ENCODE data around the gene CHAF1B. TPM values are rescaled to one million over a fixed set of nuclear protein-coding genes. Genes with fewer than 3 reads are reported as not detected.
"Not testable (repeated sequence)": the region's sequence is repeated elsewhere in the genome, so short reads cannot be mapped to it uniquely, and the experiment has no call there.

CHAF1B gene
- total RNA-seq, 1 donor from 2014 or later: 6.2 TPM

DNA sequence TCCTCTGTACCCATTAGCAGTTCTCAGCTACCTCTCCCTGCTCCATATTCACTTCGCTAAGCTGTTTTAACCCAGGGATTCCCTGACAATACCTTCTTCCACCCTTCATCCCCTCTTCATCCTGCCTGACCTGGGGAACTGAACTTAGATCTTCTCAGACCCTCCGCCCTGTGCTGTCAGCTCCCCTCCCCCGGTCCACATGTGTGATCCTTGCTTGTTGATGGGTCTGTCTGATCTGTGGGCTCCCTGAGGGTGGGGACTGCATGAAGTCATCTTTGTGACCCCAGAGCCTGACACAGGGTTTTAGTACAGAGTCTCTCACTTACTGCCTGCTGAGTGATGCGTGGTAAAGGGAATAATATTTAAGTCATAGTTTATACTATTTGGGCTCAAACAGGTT, 11.8 kb downstream of the CHAF1B start:
- Mint-ChIP-seq H3K27ac (no peak overlapping the region), H3K36me3 (ENCODE audit: low read depth) (peaks cover 17% of the 10 kb centered on the region), H3K27me3 (no peaks in the 10 kb centered on the region), H3K9me3 (peaks cover 3% of the 10 kb centered on the region), H3K4me1 (no peaks in the 10 kb centered on the region), H3K4me3 (no peak overlapping the region)
- ATAC-seq (ENCODE audit: low read depth) (no peak), DNase-seq (no peak)
- TF ChIP-seq, protein P1, sequence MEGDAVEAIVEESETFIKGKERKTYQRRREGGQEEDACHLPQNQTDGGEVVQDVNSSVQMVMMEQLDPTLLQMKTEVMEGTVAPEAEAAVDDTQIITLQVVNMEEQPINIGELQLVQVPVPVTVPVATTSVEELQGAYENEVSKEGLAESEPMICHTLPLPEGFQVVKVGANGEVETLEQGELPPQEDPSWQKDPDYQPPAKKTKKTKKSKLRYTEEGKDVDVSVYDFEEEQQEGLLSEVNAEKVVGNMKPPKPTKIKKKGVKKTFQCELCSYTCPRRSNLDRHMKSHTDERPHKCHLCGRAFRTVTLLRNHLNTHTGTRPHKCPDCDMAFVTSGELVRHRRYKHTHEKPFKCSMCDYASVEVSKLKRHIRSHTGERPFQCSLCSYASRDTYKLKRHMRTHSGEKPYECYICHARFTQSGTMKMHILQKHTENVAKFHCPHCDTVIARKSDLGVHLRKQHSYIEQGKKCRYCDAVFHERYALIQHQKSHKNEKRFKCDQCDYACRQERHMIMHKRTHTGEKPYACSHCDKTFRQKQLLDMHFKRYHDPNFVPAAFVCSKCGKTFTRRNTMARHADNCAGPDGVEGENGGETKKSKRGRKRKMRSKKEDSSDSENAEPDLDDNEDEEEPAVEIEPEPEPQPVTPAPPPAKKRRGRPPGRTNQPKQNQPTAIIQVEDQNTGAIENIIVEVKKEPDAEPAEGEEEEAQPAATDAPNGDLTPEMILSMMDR (IDR thresholded peaks at IDR 0.05): no peak
- POLR2A ChIA-PET: no interaction called here
- intact Hi-C loops (cut with micrococcal nuclease): no loop called here
- CTCF ChIA-PET: no interaction called here

DNA sequence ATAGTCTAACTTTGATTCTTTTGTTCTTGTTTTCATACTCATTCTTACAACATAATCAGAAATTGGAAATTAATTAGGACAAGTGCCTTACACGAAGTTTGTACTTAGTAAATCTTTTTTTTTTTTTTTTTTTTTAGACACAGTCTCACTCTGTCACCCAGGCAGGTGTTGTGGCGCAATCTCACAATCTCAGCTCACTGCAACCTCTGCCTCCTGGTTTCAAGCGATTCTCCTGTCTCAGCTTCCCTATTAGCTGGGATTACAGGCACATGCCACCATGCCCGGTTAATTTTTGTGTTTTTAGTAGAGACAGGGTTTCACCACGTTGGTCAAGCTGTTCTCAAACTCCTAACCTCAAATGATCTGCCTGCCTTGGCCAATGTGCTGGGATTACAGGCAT, 12.4 kb downstream of the CHAF1B start:
- POLR2A ChIA-PET: no interaction called here
- no peak overlapping the region for H3K4me3 Mint-ChIP-seq
- TF ChIP-seq, protein P1 (IDR thresholded peaks at IDR 0.05): no peak
- no peak for DNase-seq
- no peaks in the 10 kb centered on the region for H3K27me3 Mint-ChIP-seq
- peaks cover 3% of the 10 kb centered on the region for H3K9me3 Mint-ChIP-seq
- ATAC-seq (ENCODE audit: low read depth): no peak
- intact Hi-C loops (cut with micrococcal nuclease): no loop called here
- H3K36me3 Mint-ChIP-seq (ENCODE audit: low read depth): peaks cover 20% of the 10 kb centered on the region
- CTCF ChIA-PET: no interaction called here
- H3K27ac Mint-ChIP-seq: no peak overlapping the region
- H3K4me1 Mint-ChIP-seq: no peaks in the 10 kb centered on the region

DNA sequence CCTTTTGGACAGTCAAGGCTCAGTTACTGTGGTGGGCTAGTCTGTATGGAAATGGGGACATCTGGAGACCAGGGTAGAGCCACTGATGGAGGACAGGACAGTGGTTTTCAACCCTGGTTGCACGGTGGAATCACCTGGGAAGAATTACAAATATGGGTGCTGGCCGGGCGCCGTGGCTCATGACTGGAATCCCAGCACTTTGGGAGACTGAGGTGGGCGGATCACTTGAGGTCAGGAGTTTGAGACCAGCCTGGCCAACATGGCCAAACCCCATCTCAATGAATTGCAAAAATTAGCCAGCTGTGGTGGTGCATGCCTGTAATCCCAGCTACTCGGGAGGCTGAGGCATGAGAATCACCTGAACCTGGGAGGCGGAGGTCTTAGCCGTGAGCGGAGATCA, 14.5 kb downstream of the CHAF1B start:
- DNase-seq; H3K4me3 Mint-ChIP-seq; ATAC-seq (ENCODE audit: low read depth); H3K27me3 Mint-ChIP-seq; POLR2A ChIA-PET; intact Hi-C loops (cut with micrococcal nuclease); H3K4me1 Mint-ChIP-seq; H3K9me3 Mint-ChIP-seq; CTCF ChIA-PET; H3K27ac Mint-ChIP-seq: not testable (repeated sequence)
- H3K36me3 Mint-ChIP-seq (ENCODE audit: low read depth): peaks cover 23% of the 10 kb centered on the region

DNA sequence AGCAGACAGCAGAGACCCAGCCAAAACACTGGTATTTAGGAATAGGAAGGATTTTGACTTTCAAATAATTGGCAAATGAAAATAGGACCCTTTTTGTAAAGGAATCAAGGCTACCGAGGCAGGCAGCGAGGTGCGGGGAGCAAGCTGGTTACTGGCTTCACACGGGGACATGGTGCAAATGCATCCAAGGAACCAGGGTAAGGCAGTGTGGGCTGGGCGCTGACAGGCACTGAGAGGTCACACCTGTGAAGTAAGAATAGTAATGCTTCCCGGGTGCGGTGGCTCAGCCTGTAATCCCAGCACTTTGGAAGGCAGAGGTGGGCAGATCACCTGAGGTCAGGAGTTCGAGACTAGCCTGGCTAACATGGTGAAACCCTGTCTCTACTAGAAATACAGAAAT, 15.5 kb downstream of the CHAF1B start:
- ATAC-seq (ENCODE audit: low read depth): no peak
- Mint-ChIP-seq H3K27me3 (no peaks in the 10 kb centered on the region), H3K36me3 (ENCODE audit: low read depth) (peaks cover 24% of the 10 kb centered on the region), H3K27ac (no peak overlapping the region), H3K4me1 (no peaks in the 10 kb centered on the region), H3K9me3 (no peaks in the 10 kb centered on the region), H3K4me3 (no peak overlapping the region)
- DNase-seq: no peak
- ChIA-PET CTCF (no interaction called here), POLR2A (interaction anchor here (0.5 kb wide), 1 partner anchor 17 kb away, joined by 3 read pairs; no protein-coding TSS in a partner anchor)
- TF ChIP-seq, protein P1 (IDR thresholded peaks at IDR 0.05): no peak
- intact Hi-C loops (cut with micrococcal nuclease): no loop called here

DNA sequence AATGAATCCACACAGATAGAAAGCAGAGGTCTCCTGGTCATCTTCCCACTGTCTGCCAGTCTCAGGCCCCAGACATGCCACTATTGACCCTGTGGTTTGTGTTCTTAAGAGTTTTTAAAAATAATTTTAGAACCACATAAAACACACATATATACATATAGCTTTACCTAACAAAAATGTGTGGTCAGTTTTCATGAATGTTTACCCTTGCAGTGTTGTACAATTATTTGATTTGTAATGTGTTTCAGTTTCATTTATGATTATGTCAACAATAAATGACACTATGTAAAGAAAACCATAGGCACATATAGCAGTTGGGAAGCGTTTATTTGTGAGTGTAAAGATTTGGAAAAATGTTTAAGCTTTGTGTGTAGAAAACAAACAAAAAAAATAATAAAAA, 17.1 kb downstream of the CHAF1B start:
- Mint-ChIP-seq H3K4me1 (no peaks in the 10 kb centered on the region), H3K27ac (no peak overlapping the region), H3K4me3 (no peak overlapping the region), H3K36me3 (ENCODE audit: low read depth) (peaks cover 22% of the 10 kb centered on the region), H3K27me3 (no peaks in the 10 kb centered on the region), H3K9me3 (no peaks in the 10 kb centered on the region)
- ATAC-seq (ENCODE audit: low read depth): no peak
- intact Hi-C loops (cut with micrococcal nuclease): no loop called here
- ChIA-PET CTCF (no interaction called here), POLR2A (interaction anchor here (0.9 kb wide), 1 partner anchor 10 kb away, joined by 4 read pairs; no protein-coding TSS in a partner anchor)
- no peak for DNase-seq
- TF ChIP-seq, protein P1 (IDR thresholded peaks at IDR 0.05): no peak

DNA sequence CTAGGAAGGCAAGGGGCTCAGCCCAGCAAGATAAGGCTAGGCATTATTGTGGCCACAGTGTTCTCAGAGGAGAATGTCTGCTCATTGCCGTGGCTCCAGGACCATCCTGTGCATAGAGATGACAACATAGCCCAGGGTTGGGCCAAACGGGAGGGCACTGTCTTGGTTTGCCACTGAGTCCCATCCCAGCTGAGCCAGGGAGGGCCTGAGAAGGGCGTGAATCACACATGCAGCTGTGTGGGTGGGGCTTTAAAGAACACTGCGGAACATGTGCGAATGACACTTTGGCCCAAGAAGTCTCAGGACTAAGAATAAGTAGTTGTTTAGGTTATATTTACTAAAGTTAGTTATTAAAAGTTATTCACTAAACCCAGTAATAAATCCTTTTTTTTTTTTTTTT, 18.5 kb downstream of the CHAF1B start:
- DNase-seq (no peak), ATAC-seq (ENCODE audit: low read depth) (no peak)
- H3K4me1 Mint-ChIP-seq: no peaks in the 10 kb centered on the region
- H3K36me3 Mint-ChIP-seq (ENCODE audit: low read depth): peaks cover 22% of the 10 kb centered on the region
- H3K4me3 Mint-ChIP-seq: no peak overlapping the region
- CTCF ChIA-PET: no interaction called here
- no peaks in the 10 kb centered on the region for H3K27me3 Mint-ChIP-seq
- H3K9me3 Mint-ChIP-seq: no peaks in the 10 kb centered on the region
- intact Hi-C loops (cut with micrococcal nuclease): no loop called here
- TF ChIP-seq, protein P1 (IDR thresholded peaks at IDR 0.05): no peak
- H3K27ac Mint-ChIP-seq: no peak overlapping the region
- POLR2A ChIA-PET: interaction anchor here (0.6 kb wide), 1 partner anchor 23 kb away, joined by 12 read pairs; no protein-coding TSS in a partner anchor

Measured in activated B cell treated with CpG ODN at 0.5 μM for 24 hours (primary cell).